Trophoblast cell (in vitro differentiated cells and primary cell): ENCODE data around the gene CS.

Source experiments
- DNase-seq, 2 donors: peaks; one replicate each; pipeline ENCODE4 v3.0.0-alpha.2; 2016
- H2AFZ ChIP-seq: 2 replicates; pipeline ENCODE4 v1.6.1; 2013; ENCODE audit warnings: low read length, moderate library complexity, mild to moderate bottlenecking; ENCODE audit not compliant: insufficient read depth, poor library complexity
- H2AK5ac ChIP-seq: 2 replicates; pipeline ENCODE4 v1.6.1; 2013; ENCODE audit warnings: mild to moderate bottlenecking, low read length
- H2BK120ac ChIP-seq: 2 replicates; pipeline ENCODE4 v1.6.1; 2013; ENCODE audit warnings: low read length, mild to moderate bottlenecking, moderate library complexity; ENCODE audit not compliant: insufficient read depth, poor library complexity
- H2BK12ac ChIP-seq: 2 replicates; pipeline ENCODE4 v1.6.1; 2013; ENCODE audit warnings: mild to moderate bottlenecking, low read length, moderate library complexity
- H2BK5ac ChIP-seq: 2 replicates; pipeline ENCODE4 v1.6.1; 2013; ENCODE audit warnings: low read length, low read depth, moderate library complexity, mild to moderate bottlenecking; ENCODE audit not compliant: poor library complexity
- H3K14ac ChIP-seq: 2 replicates; pipeline ENCODE4 v1.6.1; 2013; ENCODE audit warnings: mild to moderate bottlenecking, low read length
- H3K18ac ChIP-seq: 2 replicates; pipeline ENCODE4 v1.6.1; 2013; ENCODE audit warnings: mild to moderate bottlenecking, low read length
- H3K23ac ChIP-seq: 2 replicates; pipeline ENCODE4 v1.6.1; 2013; ENCODE audit warnings: low read length
- H3K27ac ChIP-seq: 2 replicates; pipeline ENCODE4 v1.5.1; 2013; ENCODE audit warnings: low read depth, mild to moderate bottlenecking, inconsistent platforms, low read length, moderate library complexity
- H3K27me3 ChIP-seq: 2 replicates; pipeline ENCODE4 v1.6.1; 2013; ENCODE audit warnings: inconsistent platforms, mild to moderate bottlenecking, low read length, moderate library complexity; ENCODE audit not compliant: insufficient read depth
- H3K36me3 ChIP-seq, 2 experiments: 1 replicate in 1 of 2; 2 replicates in 1 of 2; pipeline ENCODE4 v1.6.1; 2013; ENCODE audit warnings: low read length in 2 of 2, mild to moderate bottlenecking in 2 of 2, moderate library complexity in 1 of 2; ENCODE audit not compliant: insufficient read depth in 2 of 2, control insufficient read depth in 1 of 2
- H3K4ac ChIP-seq: 2 replicates; pipeline ENCODE4 v1.6.1; 2013; ENCODE audit warnings: low read depth, mild to moderate bottlenecking, low read length, moderate library complexity
- H3K4me1 ChIP-seq, 2 experiments: 1 replicate in 1 of 2; 2 replicates in 1 of 2; pipeline ENCODE4 v1.6.1; 2013; ENCODE audit warnings: low read length in 2 of 2, mild to moderate bottlenecking in 2 of 2, moderate library complexity in 1 of 2; ENCODE audit not compliant: insufficient read depth in 2 of 2, control insufficient read depth in 1 of 2
- H3K4me2 ChIP-seq: 2 replicates; pipeline ENCODE4 v1.6.1; 2013; ENCODE audit warnings: inconsistent platforms, mild to moderate bottlenecking, low read length, moderate library complexity
- H3K4me3 ChIP-seq: 2 replicates; pipeline ENCODE4 v1.5.1; 2013; ENCODE audit warnings: mild to moderate bottlenecking, low read depth, low read length, inconsistent platforms
- H3K79me1 ChIP-seq: one replicate; pipeline ENCODE4 v1.6.1; 2013; ENCODE audit warnings: low read length
- H3K79me2 ChIP-seq: 2 replicates; pipeline ENCODE4 v1.6.1; 2013; ENCODE audit warnings: low read length, mild to moderate bottlenecking; ENCODE audit not compliant: control insufficient read depth, insufficient read depth, poor library complexity
- H3K9ac ChIP-seq: 2 replicates; pipeline ENCODE4 v1.6.1; 2013; ENCODE audit warnings: mild to moderate bottlenecking, low read length
- H3K9me3 ChIP-seq: 2 replicates; pipeline ENCODE4 v1.6.1; 2013; ENCODE audit warnings: low read depth, mild to moderate bottlenecking, control low read depth, inconsistent platforms, low read length; ENCODE audit not compliant: insufficient read depth
- H4K12ac ChIP-seq: 2 replicates; pipeline ENCODE4 v1.6.1; 2013; ENCODE audit warnings: low read depth, mild to moderate bottlenecking, low read length, moderate library complexity
- H4K8ac ChIP-seq: 2 replicates; pipeline ENCODE4 v1.6.1; 2013; ENCODE audit warnings: low read depth, mild to moderate bottlenecking, low read length, moderate library complexity
- H4K91ac ChIP-seq: one replicate; pipeline ENCODE4 v1.6.1; 2013; ENCODE audit warnings: low read depth, mild to moderate bottlenecking, low read length, moderate library complexity
- WGBS: extraction: QIAGEN DNeasy Blood & Tissue Kit; methylation state at CpG from one replicate; pipeline ENCODE4 v1.1.7; 2013; ENCODE audit warnings: missing lambda C conversion rate; ENCODE audit not compliant: insufficient read length, insufficient coverage; ENCODE audit errors: extremely low coverage; 5-methylcytosine and 5-hydroxymethylcytosine counted together

The CS gene

DNA sequence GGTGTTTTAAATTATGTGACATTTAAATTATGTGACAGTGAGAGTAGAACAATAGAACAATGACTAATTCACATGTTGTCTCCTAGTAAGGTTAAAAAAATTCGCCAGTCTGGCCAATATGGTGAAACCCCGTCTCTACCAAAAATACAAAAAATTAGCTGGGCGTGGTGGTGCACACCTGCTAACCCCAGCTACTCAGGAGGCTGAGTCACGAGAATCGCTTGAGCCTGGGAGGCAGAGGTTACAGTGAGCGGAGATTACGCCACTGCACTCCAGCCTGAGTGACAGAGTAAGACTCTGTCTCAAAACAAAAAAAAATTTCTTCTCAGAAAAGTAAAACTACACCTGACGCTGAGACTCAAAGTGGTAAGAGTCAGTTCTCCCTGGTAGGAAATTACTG is 2.7 kb downstream of the CS start:
- Histone ChIP-seq H4K12ac (no peak overlapping the region), H4K91ac (no peak overlapping the region), H3K4ac (no peak overlapping the region), H4K8ac (no peak overlapping the region), H2BK120ac (no peak overlapping the region), H3K27ac (no peak overlapping the region), H3K36me3 (peaks cover 5 to 13% of the 10 kb centered on the region in 2 experiments), H3K79me1 (peaks cover 8% of the 10 kb centered on the region), H3K18ac (no peak overlapping the region), H2AK5ac (no peak overlapping the region), H3K14ac (no peak overlapping the region), H3K4me1 (peaks cover 4% of the 10 kb centered on the region in 2 experiments), H3K9ac (no peak overlapping the region), H3K23ac (no peak overlapping the region), H3K27me3 (no peaks in the 10 kb centered on the region), H3K79me2 (peaks cover 9% of the 10 kb centered on the region), H3K4me3 (no peak overlapping the region), H2BK12ac (no peak overlapping the region), H2BK5ac (no peak overlapping the region), H3K4me2 (no peak overlapping the region), H3K9me3 (no peaks in the 10 kb centered on the region), H2AFZ (no peak overlapping the region)
- peak; percentile 84 to 92 for DNase-seq
- WGBS = no CpG with 5 or more reads among the region's 8 CpGs

DNA sequence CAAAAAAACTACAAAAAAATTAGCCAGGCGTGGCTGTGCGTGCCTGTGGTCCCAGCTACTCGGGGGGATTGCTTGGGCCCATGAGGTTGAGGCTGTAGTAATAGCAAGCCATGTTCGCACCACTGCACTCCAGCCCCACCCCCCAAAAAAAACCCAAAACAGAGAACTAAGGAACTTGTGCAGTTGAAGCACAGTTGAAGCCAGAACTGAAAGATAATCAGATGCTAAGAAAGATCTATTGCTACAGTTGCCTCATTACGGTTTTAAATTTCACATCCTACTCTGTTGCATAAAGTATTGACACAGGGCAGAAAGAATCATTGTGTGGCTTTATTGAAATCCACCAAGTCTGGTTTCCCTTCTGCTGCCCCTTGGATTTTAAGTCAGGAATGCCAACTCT is 3.8 kb downstream of the CS start:
- no peaks in the 10 kb centered on the region for H3K9me3 ChIP-seq
- no peak overlapping the region for H2BK12ac ChIP-seq
- H3K18ac ChIP-seq = no peak overlapping the region
- peaks cover 8% of the 10 kb centered on the region for H3K79me1 ChIP-seq
- no CpG with 5 or more reads among the region's 5 CpGs for WGBS
- no peak overlapping the region for H2BK5ac ChIP-seq
- H2AK5ac ChIP-seq = no peak overlapping the region
- peak overlapping the region; percentile 33 for H3K4ac ChIP-seq
- no peaks in the 10 kb centered on the region for H3K27me3 ChIP-seq
- peaks cover 5 to 15% of the 10 kb centered on the region in 2 experiments for H3K36me3 ChIP-seq
- H3K79me2 ChIP-seq = peaks cover 9% of the 10 kb centered on the region
- no peak overlapping the region for H4K12ac ChIP-seq
- H2BK120ac ChIP-seq = no peak overlapping the region
- no peak overlapping the region for H3K14ac ChIP-seq
- no peak for DNase-seq
- H3K4me3 ChIP-seq = no peak overlapping the region
- no peak overlapping the region for H3K9ac ChIP-seq
- H3K23ac ChIP-seq = no peak overlapping the region
- H2AFZ ChIP-seq = no peak overlapping the region
- no peak overlapping the region for H4K8ac ChIP-seq
- peaks cover 4% of the 10 kb centered on the region in 2 experiments for H3K4me1 ChIP-seq
- no peak overlapping the region for H4K91ac ChIP-seq
- no peak overlapping the region for H3K27ac ChIP-seq
- H3K4me2 ChIP-seq = no peak overlapping the region

DNA sequence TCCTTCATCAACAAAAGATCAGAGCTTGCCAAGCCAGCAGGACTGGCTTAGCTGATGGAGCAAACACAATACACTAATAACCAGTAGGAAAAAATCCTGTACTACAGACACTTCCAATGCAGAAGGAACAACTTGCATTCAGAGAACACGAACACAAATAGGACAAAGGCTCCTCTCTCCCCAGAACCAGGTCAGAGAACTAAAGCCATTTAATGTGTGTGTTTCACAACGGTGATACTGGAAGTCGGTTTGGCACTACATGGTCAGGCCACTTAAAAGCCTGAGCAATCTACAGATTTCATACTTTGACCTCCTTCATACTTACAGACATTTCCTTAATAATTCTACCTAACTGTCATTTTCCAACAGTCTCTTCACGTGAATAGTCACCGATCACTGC is 6.3 kb downstream of the CS start:
- Histone ChIP-seq H4K12ac (no peak overlapping the region), H4K8ac (no peak overlapping the region), H3K4me1 (peaks cover 1 to 4% of the 10 kb centered on the region in 2 experiments), H3K27ac (no peak overlapping the region), H2AFZ (no peak overlapping the region), H3K36me3 (peaks cover 7 to 19% of the 10 kb centered on the region in 2 experiments), H3K4me3 (no peak overlapping the region), H3K9ac (no peak overlapping the region), H3K18ac (no peak overlapping the region), H2BK5ac (no peak overlapping the region), H3K27me3 (no peaks in the 10 kb centered on the region), H2BK12ac (no peak overlapping the region), H2AK5ac (no peak overlapping the region), H3K9me3 (no peaks in the 10 kb centered on the region), H4K91ac (no peak overlapping the region), H3K4me2 (no peak overlapping the region), H3K79me1 (no peaks in the 10 kb centered on the region), H3K14ac (no peak overlapping the region), H3K23ac (no peak overlapping the region), H3K79me2 (peaks cover 2% of the 10 kb centered on the region), H3K4ac (no peak overlapping the region), H2BK120ac (no peak overlapping the region)
- WGBS = no CpG with 5 or more reads among the region's 5 CpGs
- DNase-seq = no peak

DNA sequence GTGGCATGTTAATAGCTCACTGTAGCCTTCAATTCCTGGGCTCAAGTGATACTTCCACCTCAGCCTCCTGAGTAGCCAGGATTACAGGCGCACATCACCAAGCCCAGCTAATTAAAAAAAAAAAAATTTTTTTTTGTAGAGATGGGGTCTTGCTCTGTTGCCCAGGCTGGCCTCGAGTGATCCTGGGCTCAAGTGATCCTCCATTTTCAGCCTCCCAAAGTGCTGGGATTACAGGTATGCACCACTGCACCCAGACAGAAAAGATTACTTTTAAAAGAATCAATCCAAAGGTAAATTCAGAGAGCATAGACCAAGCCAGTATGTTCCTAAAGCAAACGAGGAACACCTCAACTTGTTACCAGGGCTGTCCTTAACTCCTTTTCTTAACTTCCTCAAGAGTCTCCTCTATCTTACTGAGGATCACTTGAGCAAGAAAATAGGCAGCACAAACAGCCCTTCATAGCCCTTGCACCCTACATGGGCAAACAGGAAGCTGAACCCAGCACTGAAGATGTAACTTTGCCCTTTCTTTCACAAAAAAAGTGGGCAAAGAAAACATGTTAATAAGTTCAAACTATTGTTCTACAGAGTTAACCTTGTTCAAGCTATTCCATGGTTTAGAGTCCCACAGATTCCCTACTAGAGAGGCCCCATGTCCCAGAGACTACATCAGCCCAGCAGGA is 11.3 kb downstream of the CS start:
- no CpG with 5 or more reads among the region's 3 CpGs for WGBS
- Histone ChIP-seq H3K4me1 (no peaks in the 10 kb centered on the region), H2AK5ac (no peak overlapping the region), H3K9me3 (no peaks in the 10 kb centered on the region), H2AFZ (no peak overlapping the region), H3K4me2 (no peak overlapping the region), H3K27me3 (no peaks in the 10 kb centered on the region), H3K27ac (no peak overlapping the region), H3K18ac (no peak overlapping the region), H3K36me3 (peaks cover 10 to 34% of the 10 kb centered on the region in 2 experiments), H2BK5ac (no peak overlapping the region), H4K12ac (no peak overlapping the region), H3K79me2 (no peaks in the 10 kb centered on the region), H3K4ac (no peak overlapping the region), H2BK120ac (no peak overlapping the region), H3K79me1 (no peaks in the 10 kb centered on the region), H4K91ac (no peak overlapping the region), H3K14ac (no peak overlapping the region), H3K9ac (no peak overlapping the region), H2BK12ac (no peak overlapping the region), H4K8ac (no peak overlapping the region), H3K23ac (no peak overlapping the region), H3K4me3 (no peak overlapping the region)
- DNase-seq = no peak
